ENCODE results near the gene ABHD2.

GRCh38 chr15:89097313-89097712 is 9.1 kb downstream of the ABHD2 start:
- TF ChIP-seq EZH2 (IDR thresholded peaks at IDR 0.05; ENCODE audit: borderline replicate concordance, low read depth, low read length, poor library complexity, severe bottlenecking) (no peak), CTCF (conservative IDR thresholded peaks at IDR 0.05; ENCODE audit: low read depth, low read length) (no peak)
